Left lobe of liver (tissue), 2 donors: ENCODE results near the gene EVL. TPM values are rescaled to one million over a fixed set of nuclear protein-coding genes. Genes with fewer than 3 reads are reported as not detected.
A peak's percentile ranks its signal among the peaks of the same experiment; 100 is the strongest.
"Not testable (repeated sequence)": the region's sequence is repeated elsewhere in the genome, so short reads cannot be mapped to it uniquely, and the experiment has no call there.

ENCODE experiments used
- ATAC-seq: fragments of 200-7000 bp; cut with Tn5 transposase; one replicate; pipeline ENCODE4 v1.9.1; 2020; ENCODE audit warnings: mild to moderate bottlenecking, moderate library complexity
- DNase-seq: peaks from one replicate; pipeline ENCODE4 v3.0.0-alpha.2; 2020; ENCODE audit warnings: low spot score
- total RNA-seq: library from RNA; stranded (reverse); gene quantifications from one replicate; pipeline ENCODE4 v1.2.1, GENCODE V29; 2021
- donor health status: DM: no; HTN: no; CAD: no; lungs with moderate emphysema.
- donor health status: DM: no; HTN: yes; CAD: no.

EVL gene
- total RNA-seq, 1 donor from 2014 or later: 76.2 TPM

DNA sequence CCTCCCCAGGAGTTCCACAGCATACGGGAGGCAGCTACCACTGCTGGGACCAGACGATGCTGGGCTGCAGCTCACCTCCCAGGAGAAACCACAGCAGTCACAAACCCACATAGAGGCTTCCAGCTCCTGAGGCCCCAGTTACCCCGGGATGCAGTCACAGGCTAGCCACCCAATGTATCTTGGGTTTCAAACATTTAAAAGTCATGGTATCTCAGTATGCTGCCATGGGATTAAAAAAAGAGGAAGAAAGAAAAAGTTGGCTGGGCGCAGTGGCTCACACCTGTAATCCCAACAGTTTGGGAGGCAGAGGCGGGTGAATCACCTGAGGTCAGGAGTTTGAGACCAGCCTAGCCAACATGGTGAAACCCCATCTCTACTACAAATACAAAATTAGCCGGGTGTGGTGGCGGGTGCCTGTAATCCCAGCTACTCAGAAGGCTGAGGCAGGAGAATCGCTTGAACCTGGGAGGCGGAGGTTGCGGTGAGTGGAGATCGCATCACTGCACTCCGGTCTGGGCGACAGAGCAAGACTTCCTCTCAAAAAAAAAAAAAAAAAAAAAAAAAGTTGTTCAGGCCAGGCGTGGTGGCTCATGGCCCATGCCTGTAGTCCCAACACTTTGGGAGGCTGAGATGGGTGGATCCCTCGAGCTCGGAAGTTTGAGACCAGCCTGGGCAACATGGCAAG is 92.5 kb downstream of the EVL start:
- not testable (repeated sequence) for DNase-seq, ATAC-seq

GRCh38 chr14:100158566-100159093 is 93.4 kb downstream of the EVL start:
- ATAC-seq (no peak), DNase-seq (no peak)

DNA sequence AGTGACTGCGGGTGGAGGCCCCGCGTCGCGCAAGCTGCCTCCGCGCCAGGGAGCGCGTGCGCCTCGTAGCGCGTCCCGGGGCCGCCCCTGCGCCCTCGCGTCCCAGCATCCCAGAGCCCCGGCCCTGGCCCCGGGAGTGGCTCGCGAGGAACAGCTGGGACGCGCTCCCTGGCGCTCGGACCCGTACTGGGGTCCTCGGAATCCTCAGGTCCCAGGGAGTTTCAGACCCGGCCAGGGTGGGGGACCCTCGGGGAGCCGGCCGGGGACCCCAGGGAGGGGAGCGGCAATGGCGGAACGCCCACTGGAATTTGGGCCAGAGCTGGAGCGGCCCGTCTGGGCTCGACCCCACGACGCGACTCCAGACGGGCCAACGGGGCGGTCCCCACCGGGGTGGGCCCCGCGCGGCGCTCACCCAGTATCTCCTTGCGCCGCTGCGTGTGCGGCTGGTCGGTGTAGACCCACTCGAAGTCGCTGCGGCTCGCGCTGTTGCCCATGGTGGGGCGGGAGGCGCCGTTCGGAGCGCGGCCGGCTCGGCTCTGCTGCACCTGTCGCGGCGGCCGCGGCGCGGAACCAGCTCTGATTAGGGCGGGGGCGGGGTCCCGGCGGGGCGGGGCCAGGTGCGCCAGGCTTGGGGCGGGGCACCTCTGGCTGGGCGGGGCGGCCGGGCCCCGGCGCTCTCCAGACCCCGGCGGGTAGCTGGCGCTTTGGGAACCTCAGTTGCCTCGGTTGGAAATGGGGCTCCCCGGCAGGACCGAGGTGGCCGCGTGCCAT is 94.1 kb downstream of the EVL start, which contains the start of gene DEGS2:
DEGS2 (minus strand) TSS at position 552 of the 771 bp plus-strand sequence; CDS start at position 494, 58 bp downstream.
- DNase-seq (no peak), ATAC-seq (peak; percentile 79)

- ATAC-seq: no peak
- no peak for DNase-seq
Measured at GRCh38 chr14:100159865-100160533, 94.8 kb downstream of the EVL start.

DNA sequence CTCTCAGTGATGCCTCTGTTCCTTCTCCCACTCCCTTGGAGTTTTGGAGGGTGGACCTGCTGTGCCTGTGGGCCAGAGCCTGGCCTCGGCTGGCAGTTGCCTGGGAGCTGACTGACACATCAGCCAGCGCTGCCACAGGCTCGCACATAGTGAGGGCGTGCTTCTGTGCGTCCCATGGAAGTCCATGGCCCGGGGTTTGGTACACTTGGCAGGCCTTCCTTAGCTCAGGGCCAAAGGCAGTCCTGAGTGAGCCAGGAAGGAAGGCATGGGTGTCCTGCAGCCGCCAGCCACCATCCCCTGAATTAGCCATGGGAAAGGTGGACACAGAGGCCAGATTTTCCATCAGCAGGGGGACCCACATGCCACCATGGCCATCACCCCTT is 95.3 kb downstream of the EVL start:
- ATAC-seq (no peak), DNase-seq (no peak)

DNA sequence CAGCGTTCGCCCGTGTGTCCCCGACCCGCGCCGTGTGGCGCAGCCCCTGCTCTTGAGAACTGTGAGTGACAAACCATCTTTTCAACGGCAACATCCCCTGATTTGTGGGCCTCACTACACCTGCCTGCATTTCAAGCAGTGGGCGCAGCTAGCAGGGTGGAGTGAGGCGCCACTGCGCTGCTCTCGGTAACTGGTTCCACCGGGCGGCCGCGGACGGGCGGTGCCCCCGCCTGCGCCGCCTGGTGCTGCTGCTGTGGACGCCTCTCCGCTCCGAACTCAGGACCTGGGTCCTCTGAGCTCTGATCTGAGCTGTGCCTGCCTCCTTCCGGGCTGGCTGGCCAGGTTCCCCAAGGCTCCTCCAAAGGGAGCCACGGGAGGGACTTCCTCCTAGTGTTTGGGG is 100.2 kb downstream of the EVL start:
- ATAC-seq (no peak), DNase-seq (no peak)

GRCh38 chr14:100165831-100166440 is 100.7 kb downstream of the EVL start:
- ATAC-seq: no peak
- no peak for DNase-seq

DNA sequence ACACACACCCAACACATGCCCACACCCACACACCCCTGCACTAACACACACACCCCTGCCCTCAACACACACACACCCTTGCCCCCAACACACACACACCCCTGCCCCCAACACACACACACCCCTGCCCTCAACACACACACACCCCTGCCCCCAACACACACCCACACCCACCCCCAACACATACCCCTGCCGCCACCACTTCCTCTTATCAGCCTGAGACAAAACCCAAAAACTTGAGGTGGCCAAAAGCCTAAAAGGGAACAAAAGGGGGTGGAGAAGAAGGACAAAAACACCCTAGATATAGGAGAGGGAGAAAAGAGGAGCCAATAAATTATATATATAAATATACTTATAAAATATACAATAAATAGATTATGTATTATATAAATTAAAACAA is 103.3 kb downstream of the EVL start:
- DNase-seq: no peak
- ATAC-seq: no peak

DNA sequence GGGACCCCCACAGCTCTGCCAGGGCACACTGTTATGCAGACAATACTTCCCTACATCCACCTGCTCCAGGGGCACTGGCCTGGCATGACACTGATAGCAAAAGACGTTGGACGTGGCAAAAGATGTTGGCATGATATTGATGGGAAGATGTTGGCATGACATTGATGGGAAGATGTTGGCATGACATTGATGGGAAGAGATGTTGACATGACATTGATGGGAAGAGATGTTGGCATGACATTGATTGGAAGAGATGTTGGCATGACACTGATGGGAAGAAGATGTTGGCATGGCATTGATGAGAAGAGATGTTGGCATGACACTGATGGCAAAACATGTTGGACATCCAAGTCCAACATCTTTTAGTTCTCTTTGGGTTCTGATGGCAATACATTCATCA is 105.7 kb downstream of the EVL start:
- ATAC-seq (no peak), DNase-seq (no peak)

GRCh38 chr14:100172811-100173210 is 107.6 kb downstream of the EVL start:
- no peak for ATAC-seq
- no peak for DNase-seq

DNA sequence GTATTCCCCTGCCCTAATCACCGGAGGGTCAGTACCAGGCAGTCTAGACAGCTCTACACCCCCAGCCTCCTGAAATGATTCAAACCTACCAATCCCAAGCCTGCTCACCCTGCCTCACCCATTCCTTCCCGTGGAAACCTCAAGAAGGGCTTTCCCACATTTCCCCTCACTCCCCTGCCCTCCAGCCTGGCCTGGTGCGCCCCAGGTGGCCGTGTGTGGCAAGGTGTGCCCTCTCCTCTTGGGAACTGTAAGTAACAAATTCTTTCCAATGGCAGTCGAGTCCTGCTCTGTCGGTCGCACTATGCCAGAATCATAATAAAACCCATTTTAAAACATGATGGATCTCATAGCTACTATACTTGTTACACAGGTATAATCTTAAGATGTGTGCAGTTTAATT is 108.1 kb downstream of the EVL start:
- no peak for DNase-seq
- ATAC-seq: no peak

DNA sequence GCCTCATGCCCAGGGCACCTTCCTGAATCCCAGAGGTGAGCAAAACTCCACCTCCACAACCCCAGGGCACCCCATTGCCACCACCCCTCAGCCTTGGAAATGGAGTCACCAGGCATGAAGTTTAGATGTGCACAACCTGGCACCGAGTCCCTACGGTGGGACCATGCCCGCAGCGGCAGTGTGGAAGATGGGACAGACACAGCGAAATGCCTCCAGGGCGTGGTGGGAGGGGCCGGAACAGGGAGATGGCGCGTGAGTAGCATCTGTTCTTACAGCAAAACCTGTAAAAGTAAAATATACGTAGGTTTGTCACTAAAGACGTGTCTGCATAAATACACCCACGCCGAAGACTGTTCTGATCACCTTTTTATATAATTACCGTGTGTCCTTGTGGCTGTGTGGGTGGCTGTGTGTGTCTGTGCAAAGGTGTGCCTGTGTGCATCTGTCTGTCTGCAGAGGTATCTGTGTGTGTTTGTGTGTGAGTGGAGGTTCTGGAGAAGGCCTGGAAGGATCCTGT is 111.6 kb downstream of the EVL start:
- ATAC-seq: no peak

GRCh38 chr14:100178691-100179090 is 113.5 kb downstream of the EVL start:
- DNase-seq (no peak), ATAC-seq (no peak)

More for the DNA sequence above, 111.6 kb downstream of the EVL start:
- no peak for DNase-seq

DNA sequence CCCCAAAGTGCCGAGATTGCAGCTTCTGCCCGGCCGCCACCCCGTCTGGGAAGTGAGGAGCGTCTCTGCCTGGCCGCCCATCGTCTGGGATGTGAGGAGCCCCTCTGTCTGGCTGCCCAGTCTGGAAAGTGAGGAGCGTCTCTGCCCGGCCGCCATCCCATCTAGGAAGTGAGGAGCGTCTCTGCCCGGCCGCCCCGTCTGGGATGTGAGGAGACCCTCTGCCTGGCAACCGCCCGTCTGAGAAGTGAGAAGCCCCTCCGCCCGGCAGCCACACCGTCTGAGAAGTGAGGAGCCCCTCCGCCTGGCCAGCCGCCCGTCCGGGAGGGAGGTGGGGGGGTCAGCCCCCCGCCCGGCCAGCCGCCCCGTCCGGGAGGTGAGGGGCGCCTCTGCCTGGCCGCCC is 115.4 kb downstream of the EVL start:
- DNase-seq, ATAC-seq: not testable (repeated sequence)

DNA sequence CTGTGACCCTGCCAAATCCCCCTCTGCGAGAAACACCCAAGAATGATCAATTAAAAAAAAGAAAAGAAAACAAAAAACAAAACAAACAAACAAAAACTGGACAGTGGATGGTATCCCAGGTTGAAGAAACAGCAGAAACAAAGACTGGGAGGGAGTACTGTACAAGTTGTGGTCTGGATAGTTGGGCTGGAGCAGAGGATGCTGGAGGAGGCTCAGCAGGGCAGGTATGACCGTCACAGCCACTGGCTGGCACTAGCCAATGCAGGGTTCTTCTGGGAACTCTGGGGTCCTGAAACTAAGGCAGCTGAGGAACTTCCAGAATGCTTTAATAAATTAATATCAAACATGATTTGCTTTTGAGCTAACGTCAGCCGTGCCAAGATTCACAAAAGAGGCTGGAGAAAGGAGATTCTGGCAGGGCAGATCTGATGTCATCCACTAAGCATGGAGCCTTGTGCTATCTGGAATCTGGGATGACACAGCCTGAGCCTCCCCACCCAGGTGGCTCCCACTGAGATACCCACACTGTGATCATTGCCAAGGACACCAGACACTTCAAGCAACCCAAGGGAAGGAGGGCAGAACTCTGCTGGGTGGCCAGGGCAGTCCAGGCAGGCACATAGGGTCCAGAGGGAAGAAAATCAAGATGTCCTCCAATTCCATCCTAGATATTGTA is 116.8 kb downstream of the EVL start:
- ATAC-seq, DNase-seq: not testable (repeated sequence)

DNA sequence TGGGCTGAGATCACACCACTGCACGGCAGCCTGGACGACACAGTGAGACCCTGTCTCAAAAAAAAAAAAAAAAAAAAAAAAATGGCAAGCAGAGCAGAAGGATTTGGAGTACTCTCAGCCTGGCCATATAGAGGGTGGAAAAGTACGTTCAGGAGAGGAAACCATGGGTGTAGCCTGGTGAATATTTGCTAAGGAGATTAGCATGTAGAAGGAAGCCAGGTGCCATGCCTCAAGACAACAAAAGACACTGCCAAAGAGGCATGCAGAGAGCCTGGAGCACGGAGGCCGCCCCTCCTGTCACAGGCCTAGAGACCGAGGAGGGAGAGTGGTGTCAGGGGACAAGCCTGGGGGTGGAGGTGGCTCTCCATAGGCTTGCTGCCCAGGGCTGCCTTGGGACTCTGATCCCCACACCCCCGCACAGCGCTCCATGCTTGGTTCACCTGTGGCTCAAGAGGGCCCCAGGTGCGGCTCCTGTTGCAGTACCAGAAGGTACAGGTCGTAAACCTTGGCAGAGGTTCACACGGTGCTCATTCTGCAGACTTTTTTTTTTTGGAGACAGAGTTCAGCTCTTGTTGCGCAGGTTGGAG is 122.1 kb downstream of the EVL start:
- DNase-seq (no peak), ATAC-seq (peak; percentile 45)

DNA sequence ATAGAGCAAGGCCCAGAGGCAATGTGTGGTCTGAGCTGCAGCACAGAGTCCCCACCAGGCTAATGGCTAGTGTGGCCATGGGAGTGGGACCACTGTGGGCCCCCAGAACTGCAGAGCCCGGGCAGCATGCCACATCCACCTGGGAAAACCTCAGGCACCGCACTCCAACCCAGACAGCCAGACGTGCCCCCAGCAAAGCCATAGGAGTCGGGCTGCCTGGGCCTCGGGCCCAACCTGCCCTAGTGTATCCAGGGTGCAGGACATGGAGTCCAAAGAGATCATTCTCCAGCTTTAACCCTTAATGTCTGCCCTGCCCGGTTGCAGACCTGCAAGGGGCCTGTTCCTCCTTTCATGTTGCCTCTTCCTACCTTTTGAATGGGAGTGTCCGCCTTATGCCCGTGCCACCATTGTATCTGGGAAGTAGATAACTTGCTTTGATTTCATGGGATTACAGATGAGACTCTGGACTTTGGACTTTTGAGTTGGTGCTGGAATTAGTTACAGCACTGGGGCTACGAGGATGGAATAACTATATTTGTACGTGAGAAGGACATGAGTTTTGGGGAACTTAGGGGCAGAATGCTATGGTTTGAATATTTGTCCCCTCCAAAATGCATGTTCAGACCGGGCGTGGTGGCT is 123.3 kb downstream of the EVL start:
- DNase-seq (no peak), ATAC-seq (no peak)

DNA sequence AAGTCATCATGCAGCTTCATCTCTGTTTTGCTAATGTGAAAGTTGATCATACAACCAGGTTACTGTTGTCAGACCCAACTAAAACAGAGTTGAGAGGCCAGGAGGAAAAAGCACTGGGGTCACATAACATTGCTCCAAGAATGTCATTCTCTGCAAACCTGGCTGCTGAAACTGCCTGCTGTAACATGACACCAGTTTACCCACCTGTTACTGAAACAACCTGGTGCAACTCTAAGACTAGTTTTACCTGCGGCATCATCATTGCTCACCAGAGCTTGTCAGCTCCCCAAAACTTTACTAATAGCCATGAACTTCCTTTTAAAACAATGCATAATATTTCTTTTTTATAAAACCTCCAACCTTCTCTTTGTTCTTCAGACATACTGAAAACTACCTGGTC is 124.9 kb downstream of the EVL start:
- DNase-seq (no peak), ATAC-seq (no peak)

DNA sequence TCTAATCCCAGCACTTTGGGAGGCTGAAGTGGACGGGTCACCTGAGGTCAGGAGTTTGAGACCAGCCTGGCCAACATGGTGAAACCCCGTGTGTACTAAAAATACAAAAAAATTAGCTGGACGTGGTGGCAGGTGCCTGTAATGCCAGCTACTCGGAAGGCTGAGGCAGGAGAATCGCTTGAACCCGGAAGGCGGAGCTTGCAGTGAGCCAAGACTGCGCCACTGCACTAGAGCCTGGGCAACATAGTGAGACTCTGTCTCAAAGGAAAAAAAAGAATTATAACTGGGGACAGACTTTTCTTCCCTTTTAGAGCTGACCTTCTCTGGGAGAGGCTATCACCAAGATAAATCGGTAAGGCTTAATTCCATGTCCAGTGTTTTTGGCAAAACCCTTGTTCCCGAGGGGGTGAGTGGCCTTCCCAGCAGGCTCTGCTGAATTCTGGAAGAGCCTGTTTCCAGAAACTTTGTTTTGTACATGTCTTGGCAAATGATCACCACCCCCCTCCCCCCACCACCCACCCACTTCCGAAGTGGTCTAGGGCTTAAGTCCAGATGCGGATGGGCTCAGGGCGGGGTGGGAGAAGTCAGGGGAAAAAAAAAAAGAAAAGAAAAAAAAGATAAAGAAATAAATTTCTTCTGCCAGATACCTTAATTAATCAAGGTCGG is 126.5 kb downstream of the EVL start:
- no peak for ATAC-seq

More for the DNA sequence above, 126.5 kb downstream of the EVL start:
- DNase-seq: no peak
